Fibroblast of mammary gland (primary cell): Measurements from ENCODE around the gene EXOC3L4.

Experiments used
- DNase-seq: peaks from one replicate; pipeline ENCODE4 v3.0.0-alpha.2; 2010; ENCODE audit warnings: low read depth
- H3K4me3 ChIP-seq: 2 replicates; pipeline ENCODE4 v1.5.1; 2011; ENCODE audit warnings: low read depth, mild to moderate bottlenecking, low read length, moderate library complexity; ENCODE audit not compliant: control insufficient read depth
- TF ChIP-seq, protein P1 (sequence below): conservative IDR thresholded peaks from 2 replicates; pipeline ENCODE4 v1.5.1; 2011; ENCODE audit warnings: low read depth, low read length, inconsistent platforms; ENCODE audit not compliant: control insufficient read depth, insufficient read depth

Gene EXOC3L4

DNA sequence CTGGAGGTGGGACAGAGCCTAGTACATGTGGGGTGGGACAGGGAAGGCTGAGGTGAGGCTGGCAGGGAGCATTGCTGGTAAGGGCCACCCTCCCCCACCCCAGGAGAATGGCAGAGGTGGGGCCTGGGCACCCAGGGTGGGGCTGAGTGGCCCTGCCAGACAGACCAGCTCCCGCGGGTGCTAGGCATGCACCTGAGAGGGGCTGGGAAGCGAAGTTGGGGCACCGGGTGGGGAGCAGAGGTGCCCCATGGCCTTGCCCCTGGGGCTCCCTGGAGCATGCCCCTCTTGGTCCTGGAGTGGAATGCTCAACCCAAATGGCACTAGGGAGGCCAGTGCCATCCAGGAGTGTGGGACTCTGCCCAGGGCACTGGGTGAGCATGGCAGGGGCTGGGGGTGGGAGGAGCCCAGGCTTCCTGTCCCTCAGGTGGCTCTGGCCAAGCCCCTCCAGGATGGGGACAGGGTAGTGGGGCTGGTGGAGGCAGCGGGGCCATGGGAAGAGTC is 30.0 kb downstream of the EXOC3L4 start:
- peak overlapping the region; percentile 37 for H3K4me3 ChIP-seq
- TF ChIP-seq, protein P1, sequence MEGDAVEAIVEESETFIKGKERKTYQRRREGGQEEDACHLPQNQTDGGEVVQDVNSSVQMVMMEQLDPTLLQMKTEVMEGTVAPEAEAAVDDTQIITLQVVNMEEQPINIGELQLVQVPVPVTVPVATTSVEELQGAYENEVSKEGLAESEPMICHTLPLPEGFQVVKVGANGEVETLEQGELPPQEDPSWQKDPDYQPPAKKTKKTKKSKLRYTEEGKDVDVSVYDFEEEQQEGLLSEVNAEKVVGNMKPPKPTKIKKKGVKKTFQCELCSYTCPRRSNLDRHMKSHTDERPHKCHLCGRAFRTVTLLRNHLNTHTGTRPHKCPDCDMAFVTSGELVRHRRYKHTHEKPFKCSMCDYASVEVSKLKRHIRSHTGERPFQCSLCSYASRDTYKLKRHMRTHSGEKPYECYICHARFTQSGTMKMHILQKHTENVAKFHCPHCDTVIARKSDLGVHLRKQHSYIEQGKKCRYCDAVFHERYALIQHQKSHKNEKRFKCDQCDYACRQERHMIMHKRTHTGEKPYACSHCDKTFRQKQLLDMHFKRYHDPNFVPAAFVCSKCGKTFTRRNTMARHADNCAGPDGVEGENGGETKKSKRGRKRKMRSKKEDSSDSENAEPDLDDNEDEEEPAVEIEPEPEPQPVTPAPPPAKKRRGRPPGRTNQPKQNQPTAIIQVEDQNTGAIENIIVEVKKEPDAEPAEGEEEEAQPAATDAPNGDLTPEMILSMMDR, result no peak
- DNase-seq, result no peak

DNA sequence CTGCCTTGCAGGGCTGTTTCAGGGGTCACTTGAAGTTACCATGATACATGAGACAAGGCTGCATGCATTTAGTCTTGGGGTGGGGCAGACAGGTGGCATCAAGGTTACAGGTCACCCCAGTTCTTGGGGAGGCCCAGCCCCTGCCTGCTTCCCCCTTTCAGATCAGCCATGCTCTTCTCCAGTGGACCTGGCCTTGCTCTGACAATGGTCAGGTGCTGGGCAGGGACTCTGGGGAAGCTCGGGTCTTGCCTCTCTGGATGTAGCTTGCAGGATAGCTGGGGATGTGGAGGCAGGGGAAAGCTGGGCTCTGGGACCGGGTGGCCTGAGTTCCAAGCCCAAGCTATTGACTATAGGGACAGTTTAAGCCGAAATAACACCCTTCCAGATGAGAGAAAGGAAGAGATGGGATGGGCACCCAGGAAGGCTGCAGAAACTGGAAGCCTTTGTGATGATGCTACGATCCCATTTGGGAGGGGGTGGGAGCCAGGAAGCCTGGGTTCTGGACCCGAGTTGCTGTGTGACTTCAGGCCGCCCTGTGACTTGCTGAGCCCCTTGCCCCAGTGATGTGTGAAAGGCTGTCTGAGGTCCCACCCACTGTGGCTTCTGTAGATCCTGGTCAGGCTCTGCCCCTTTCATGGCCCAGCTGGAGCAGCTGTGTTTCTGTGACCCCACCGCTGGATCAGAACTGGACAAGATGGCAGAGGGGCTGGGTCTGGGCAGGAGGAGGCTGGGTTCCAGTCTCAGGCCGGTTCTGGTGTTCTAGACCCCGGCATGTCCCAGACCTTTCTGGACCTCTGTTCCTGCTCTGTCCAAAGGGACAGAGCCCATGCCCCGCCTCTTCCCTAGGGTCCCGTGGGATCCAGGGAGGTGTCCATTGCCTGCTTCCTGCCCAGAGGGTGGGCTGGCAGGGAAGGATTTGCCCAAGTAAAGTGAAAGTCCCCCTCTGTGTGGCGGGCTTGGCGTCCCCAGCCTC is 30.9 kb downstream of the EXOC3L4 start:
- DNase-seq, result no peak
- no peak overlapping the region for H3K4me3 ChIP-seq
- TF ChIP-seq, protein P1, result no peak

- no peak for DNase-seq
- no peak overlapping the region for H3K4me3 ChIP-seq
- TF ChIP-seq, protein P1, result no peak
Observed at GRCh38 chr14:103126088-103126872, 31.8 kb downstream of the EXOC3L4 start.

- no peak for DNase-seq
- TF ChIP-seq, protein P1, result no peak
- no peak overlapping the region for H3K4me3 ChIP-seq
Observed at GRCh38 chr14:103126873-103127304, 32.4 kb downstream of the EXOC3L4 start.

DNA sequence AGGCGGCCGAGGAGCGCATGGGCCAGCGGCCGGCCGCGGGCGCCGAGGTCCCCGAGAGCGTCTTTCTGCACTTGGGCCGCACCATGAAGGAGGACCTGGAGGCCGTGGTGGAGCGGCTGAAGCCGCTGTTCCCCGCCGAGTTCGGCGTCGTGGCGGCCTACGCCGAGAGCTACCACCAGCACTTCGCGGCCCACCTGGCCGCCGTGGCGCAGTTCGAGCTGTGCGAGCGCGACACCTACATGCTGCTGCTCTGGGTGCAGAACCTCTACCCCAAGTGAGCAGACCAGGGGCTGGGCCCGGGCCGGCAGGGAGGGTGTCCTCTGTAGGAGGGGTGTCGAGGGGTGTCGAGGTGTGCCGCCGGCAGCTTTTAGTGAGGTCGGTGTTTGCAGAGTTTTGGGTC is 32.8 kb downstream of the EXOC3L4 start:
- DNase-seq, result no peak
- TF ChIP-seq, protein P1, result no peak
- no peak overlapping the region for H3K4me3 ChIP-seq

DNA sequence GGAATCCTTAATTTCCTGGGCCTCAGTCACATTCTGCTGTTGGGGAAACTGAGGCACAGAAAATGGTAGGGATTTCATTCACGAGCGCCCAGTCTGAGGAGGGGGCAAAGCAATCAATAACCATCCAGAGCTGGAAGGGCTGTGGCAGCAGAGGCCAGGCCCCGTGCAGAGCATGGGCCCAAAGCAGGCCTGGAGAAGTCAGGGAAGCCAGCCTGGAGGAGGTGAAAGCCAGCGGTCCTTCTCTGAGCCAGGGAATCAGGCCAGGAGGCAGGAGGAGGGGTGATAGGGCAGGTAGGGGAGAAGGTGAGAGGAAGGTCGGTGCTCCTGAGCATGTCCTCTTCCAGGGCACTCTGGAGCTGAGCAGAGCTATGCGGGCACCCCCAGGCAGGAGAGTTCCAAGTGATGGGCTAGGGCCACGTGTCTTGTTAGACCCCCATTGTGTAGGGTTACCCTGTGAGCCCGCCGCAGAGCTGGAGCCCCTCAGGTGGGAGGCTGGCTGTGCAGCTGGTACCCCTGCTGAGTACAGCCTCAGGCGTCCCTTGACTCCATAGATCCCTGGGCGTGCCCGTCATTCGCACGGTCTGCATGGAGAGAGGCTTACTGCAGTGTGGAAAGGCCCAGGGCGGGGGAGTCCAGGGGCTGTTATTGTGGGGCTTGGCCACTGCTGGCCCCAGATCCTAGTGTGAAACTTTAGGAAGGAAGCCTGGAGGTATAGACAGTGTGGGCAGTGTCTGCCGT is 33.5 kb downstream of the EXOC3L4 start:
- no peak for DNase-seq
- TF ChIP-seq, protein P1, result no peak
- H3K4me3 ChIP-seq, result no peak overlapping the region
